ENCODE data around the gene HAPSTR1.

Gene HAPSTR1

GRCh38 chr16:9097266-9098219, 6.1 kb downstream of the HAPSTR1 start:
- DNase-seq: no peak

- no peak for DNase-seq
Observed at GRCh38 chr16:9098377-9099090, 7.1 kb downstream of the HAPSTR1 start.

DNA sequence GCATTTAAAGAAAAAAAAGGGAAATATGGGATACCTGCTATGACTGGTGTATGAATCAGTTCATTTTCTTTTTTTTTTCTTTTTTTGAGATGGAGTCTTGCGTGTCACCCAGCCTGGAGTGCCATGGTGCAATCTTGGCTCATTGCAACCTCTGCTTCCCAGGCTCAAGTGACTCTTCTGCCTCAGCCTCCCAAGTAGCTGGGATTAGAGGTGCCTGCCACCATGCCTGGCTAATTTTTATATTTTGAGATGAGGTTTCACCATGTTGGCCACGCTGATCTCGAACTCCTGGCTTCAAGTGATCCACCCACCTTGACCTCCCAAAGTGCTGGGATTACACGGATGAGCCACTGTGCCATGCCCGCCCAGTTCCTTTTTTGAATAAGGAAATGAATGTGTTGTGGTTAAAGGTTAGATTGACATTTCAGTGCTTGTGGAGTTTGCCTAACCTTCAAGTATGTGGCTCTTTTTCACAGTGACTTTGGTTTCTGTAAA, 7.7 kb downstream of the HAPSTR1 start:
- no peak for DNase-seq

GRCh38 chr16:9102379-9102778, 10.9 kb downstream of the HAPSTR1 start:
- no peak for DNase-seq

DNA sequence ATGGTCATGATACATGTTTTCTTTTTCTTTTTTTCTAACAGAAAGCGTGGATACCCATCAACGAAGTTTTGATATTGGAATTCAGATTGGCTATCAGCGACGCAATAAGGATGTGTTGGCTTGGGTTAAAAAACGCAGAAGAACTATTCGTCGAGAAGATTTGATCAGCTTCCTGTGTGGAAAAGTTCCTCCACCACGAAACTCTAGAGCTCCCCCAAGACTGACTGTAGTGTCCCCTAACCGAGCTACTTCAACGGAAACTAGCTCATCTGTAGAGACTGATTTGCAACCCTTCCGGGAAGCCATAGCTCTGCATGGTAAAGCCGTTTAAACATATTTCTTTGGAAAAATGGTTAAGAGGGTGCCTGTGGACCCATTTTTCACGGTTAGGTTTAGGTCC, 11.5 kb downstream of the HAPSTR1 start:
- DNase-seq: no peak

GRCh38 chr16:9103546-9103945, 12.1 kb downstream of the HAPSTR1 start:
- no peak for DNase-seq

GRCh38 chr16:9105189-9105588, 13.7 kb downstream of the HAPSTR1 start:
- no peak for DNase-seq

- no peak for DNase-seq
Observed at GRCh38 chr16:9107025-9107970, 15.9 kb downstream of the HAPSTR1 start.

- DNase-seq: no peak
Observed at GRCh38 chr16:9109255-9109654, 17.8 kb downstream of the HAPSTR1 start.

DNA sequence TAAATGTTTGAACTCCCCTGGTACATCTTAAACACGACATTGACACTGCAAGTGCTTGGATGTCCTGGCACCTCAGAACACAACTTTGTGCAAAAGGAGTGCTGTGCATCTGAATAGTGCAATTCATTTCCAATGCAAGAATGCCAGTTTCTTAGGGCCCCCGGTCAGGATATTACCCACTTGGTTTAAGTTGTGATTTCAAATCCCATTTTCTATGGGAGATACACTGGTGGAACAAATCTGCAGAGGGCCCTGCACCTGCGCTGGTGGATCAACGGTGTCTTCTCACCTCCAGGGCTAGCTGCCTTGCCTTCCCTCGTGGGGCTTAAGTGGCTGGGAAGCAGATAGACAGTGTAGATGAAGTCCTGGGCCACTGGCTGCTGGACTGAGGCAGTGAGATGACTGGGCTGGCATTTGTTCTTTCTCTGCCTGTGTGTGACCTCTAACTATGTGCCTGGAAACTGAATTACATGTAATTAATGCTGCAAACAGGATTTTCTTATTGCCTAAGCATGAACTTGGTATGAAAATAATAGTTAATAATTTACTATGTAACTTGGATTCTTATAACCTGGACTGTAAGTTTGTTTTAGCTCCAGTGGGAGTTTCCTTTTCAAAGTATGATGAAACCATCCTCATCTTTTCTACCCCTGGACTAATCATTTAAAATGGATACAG, 20.9 kb downstream of the HAPSTR1 start:
- DNase-seq: no peak

GRCh38 chr16:9112844-9113186, 21.4 kb downstream of the HAPSTR1 start:
- DNase-seq: no peak

DNA sequence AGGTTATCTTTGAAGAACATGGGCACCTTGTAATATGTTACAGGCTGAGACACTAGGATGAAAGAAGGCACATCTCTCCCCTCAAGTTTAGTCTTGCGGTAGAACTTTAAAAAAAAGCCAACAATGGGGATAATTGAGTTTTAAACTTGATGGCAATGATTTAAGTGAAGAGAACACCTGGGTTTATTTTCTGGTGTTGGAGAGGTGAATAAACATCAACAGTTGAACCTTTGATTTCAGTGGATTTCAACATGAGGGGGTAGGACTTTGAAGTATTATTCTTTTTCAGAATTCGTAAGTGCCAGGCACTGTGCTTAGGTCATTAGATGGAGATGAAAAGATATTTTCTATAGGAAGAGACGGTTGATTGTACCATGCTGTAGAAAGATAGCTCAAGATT, 22.3 kb downstream of the HAPSTR1 start:
- no peak for DNase-seq

- DNase-seq: no peak
Observed at GRCh38 chr16:9114112-9114511, 22.7 kb downstream of the HAPSTR1 start.

- DNase-seq: no peak
Observed at GRCh38 chr16:9114842-9115241, 23.4 kb downstream of the HAPSTR1 start.

GRCh38 chr16:9115277-9115676, 23.8 kb downstream of the HAPSTR1 start:
- no peak for DNase-seq

DNA sequence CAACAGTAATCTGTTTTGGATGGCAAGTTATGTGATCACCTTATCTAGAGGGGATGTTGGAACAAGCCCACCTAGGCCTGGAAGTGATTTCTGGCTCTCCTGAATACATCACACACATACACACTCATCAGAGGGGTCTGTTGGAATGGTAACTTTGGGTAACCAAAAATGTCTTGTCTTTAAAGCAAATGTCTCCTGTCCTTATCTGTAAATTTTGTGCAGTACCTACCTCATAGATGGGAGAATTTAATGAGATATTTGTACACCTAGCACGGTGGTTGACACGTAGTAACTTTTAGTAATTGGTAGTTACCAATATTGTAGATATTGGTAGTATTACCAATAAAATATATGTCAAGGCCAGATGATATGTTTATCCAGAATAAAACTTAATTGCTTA, 24.7 kb downstream of the HAPSTR1 start:
- no peak for DNase-seq

- DNase-seq: no peak
Observed at GRCh38 chr16:9118170-9118569, 26.7 kb downstream of the HAPSTR1 start.

DNA sequence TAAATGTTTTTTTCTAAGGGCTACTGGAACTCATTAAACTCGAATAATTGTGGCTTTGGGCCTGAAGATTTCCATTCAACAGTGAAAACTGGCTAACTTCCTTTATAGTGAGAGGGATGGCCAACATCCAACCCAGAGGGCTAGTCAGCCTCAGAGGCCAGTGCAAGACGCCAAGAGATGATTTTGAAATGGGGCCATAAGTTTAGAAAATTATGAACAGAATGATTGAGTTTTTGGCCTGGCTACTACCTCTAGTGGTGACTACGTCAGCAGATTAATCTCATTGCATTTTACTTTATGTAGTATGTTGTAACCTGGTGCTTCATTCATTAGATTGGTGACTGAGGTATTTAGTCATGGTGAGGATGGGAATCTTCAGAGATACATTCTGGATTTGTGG, 28.4 kb downstream of the HAPSTR1 start:
- DNase-seq: no peak

GRCh38 chr16:9122342-9122741, 30.9 kb downstream of the HAPSTR1 start:
- no peak for DNase-seq

- DNase-seq: no peak
Observed at GRCh38 chr16:9122969-9123368, 31.5 kb downstream of the HAPSTR1 start.

- DNase-seq: no peak
Observed at GRCh38 chr16:9123401-9123800, 32.0 kb downstream of the HAPSTR1 start.

- DNase-seq: peak; percentile 76
Observed at GRCh38 chr16:9123871-9124270, 32.4 kb downstream of the HAPSTR1 start.

Measured in NCI-H69 (cell line).